Measurements from ENCODE around the gene SDHA.
"Not testable (repeated sequence)": the region's sequence is repeated elsewhere in the genome, so short reads cannot be mapped to it uniquely, and the experiment has no call there.

GRCh38 chr5:215256-215655, 2.9 kb upstream of the SDHA start:
- not testable (repeated sequence) for TF ChIP-seq ZNF121 (tag by site-specific recombination; IDR thresholded peaks at IDR 0.05); CTCF (tag by site-specific recombination; IDR thresholded peaks at IDR 0.05); BCL11A (tag by site-specific recombination; IDR thresholded peaks at IDR 0.05; ENCODE audit: low read depth); ZNF350 (tag by site-specific recombination; IDR thresholded peaks at IDR 0.05); ZBTB10 (tag by site-specific recombination; IDR thresholded peaks at IDR 0.05); ZNF184 (tag by site-specific recombination; IDR thresholded peaks at IDR 0.05); ZBTB21 (tag by site-specific recombination; IDR thresholded peaks at IDR 0.05); ZSCAN5A (tag by site-specific recombination; IDR thresholded peaks at IDR 0.05); ZBTB20 (tag by site-specific recombination; IDR thresholded peaks at IDR 0.05); ZNF404 (tag by site-specific recombination; IDR thresholded peaks at IDR 0.05); ZNF274 (IDR thresholded peaks at IDR 0.05; ENCODE audit: low read length); ZNF274 (tag by site-specific recombination; IDR thresholded peaks at IDR 0.05; ENCODE audit: borderline replicate concordance); ZNF449 (tag by site-specific recombination; IDR thresholded peaks at IDR 0.05); SCRT2 (tag by site-specific recombination; IDR thresholded peaks at IDR 0.05)
